ENCODE measurements around the gene GCG. TPM values are rescaled to one million over a fixed set of nuclear protein-coding genes. Genes with fewer than 3 reads are reported as not detected.

GCG gene
- total RNA-seq, 2 donors from 2014 or later, result 1.6 TPM; not detected in 1

DNA sequence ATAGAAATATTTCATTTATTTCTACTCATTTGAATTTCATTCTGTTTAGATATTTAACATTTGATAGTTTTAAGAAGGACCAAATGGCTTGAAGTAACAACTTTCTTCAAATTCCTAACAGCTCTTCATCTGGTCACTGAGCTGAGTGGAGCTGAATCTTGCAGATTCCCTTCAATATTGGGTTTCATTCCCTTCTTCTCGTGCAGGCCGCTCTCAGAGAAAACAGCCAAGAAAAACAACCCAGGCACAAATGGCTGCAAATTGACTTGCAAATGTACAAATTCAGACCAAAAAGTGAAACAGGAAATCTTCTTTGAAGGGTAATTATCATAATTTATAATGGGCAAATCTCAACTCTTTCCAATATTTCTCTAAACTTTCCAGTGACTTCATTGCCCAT, 30.3 kb upstream of the GCG start:
- intact Hi-C loops (cut with DNase I), result no loop called here
- no peaks in the 10 kb centered on the region for H3K4me1 ChIP-seq (replicated peaks)
- 80% methylated on average over 2 of the region's 2 CpGs for WGBS
- no peak for DNase-seq (ENCODE audit: low spot score)
- no peaks in the 10 kb centered on the region for H3K36me3 ChIP-seq
- no peaks in the 10 kb centered on the region for H3K27me3 ChIP-seq (replicated peaks; ENCODE audit: insufficient read depth)
- H3K27ac ChIP-seq, result no peak overlapping the region
- H3K9me3 ChIP-seq, result no peaks in the 10 kb centered on the region
- no peak for TF ChIP-seq POLR2A (IDR thresholded peaks at IDR 0.05)
- TF ChIP-seq POLR2AphosphoS5 (IDR thresholded peaks at IDR 0.05), result no peak
- no peak for TF ChIP-seq CTCF (IDR thresholded peaks at IDR 0.05)
- no peak overlapping the region for H3K4me3 ChIP-seq

DNA sequence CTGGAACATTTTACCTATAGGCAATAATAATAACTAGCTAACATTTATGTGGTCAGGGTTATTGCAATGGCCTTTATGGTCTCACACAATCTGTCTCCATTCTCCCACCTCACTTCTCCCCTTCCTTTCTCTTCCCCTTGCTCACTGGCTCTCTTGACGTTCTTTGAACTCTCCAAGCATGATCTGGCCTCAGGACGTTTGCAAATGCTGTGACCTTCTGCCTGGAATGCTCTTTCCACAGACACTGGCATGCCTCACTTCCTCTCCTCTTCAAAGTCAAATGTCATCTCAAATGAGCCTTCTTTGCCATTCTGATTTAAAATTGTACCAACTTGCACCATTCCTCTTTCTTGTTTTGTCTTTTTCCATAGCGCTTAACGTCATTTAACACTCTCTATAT, 25.3 kb upstream of the GCG start:
- 67% methylated on average over 4 of the region's 4 CpGs for WGBS
- Histone ChIP-seq H3K27ac (no peak overlapping the region), H3K27me3 (replicated peaks; ENCODE audit: insufficient read depth) (no peaks in the 10 kb centered on the region), H3K4me1 (replicated peaks) (no peaks in the 10 kb centered on the region), H3K36me3 (no peaks in the 10 kb centered on the region), H3K9me3 (no peaks in the 10 kb centered on the region), H3K4me3 (no peak overlapping the region)
- no peak for DNase-seq (ENCODE audit: low spot score)
- intact Hi-C loops (cut with DNase I), result no loop called here
- TF ChIP-seq CTCF (IDR thresholded peaks at IDR 0.05), result no peak
- no peak for TF ChIP-seq POLR2AphosphoS5 (IDR thresholded peaks at IDR 0.05)
- no peak for TF ChIP-seq POLR2A (IDR thresholded peaks at IDR 0.05)

- intact Hi-C loops (cut with DNase I), result no loop called here
- no peaks in the 10 kb centered on the region for H3K27me3 ChIP-seq (replicated peaks; ENCODE audit: insufficient read depth)
- no peaks in the 10 kb centered on the region for H3K9me3 ChIP-seq
- WGBS, result 22% methylated on average over 3 of the region's 3 CpGs
- no peaks in the 10 kb centered on the region for H3K4me1 ChIP-seq (replicated peaks)
- no peak overlapping the region for H3K27ac ChIP-seq
- no peak overlapping the region for H3K4me3 ChIP-seq
- no peak for DNase-seq (ENCODE audit: low spot score)
- no peaks in the 10 kb centered on the region for H3K36me3 ChIP-seq
- TF ChIP-seq CTCF (IDR thresholded peaks at IDR 0.05) (no peak), POLR2AphosphoS5 (IDR thresholded peaks at IDR 0.05) (no peak), POLR2A (IDR thresholded peaks at IDR 0.05) (no peak)
Measured at GRCh38 chr2:162175714-162176113, 23.7 kb upstream of the GCG start.

GRCh38 chr2:162174746-162175145, 22.7 kb upstream of the GCG start:
- Histone ChIP-seq H3K27ac (no peak overlapping the region), H3K4me1 (replicated peaks) (no peaks in the 10 kb centered on the region), H3K27me3 (replicated peaks; ENCODE audit: insufficient read depth) (no peaks in the 10 kb centered on the region), H3K9me3 (no peaks in the 10 kb centered on the region), H3K4me3 (no peak overlapping the region), H3K36me3 (no peaks in the 10 kb centered on the region)
- 87% methylated on average over 5 of the region's 5 CpGs for WGBS
- intact Hi-C loops (cut with DNase I), result no loop called here
- DNase-seq (ENCODE audit: low spot score), result no peak
- TF ChIP-seq POLR2AphosphoS5 (IDR thresholded peaks at IDR 0.05), result no peak
- no peak for TF ChIP-seq CTCF (IDR thresholded peaks at IDR 0.05)
- TF ChIP-seq POLR2A (IDR thresholded peaks at IDR 0.05), result no peak

DNA sequence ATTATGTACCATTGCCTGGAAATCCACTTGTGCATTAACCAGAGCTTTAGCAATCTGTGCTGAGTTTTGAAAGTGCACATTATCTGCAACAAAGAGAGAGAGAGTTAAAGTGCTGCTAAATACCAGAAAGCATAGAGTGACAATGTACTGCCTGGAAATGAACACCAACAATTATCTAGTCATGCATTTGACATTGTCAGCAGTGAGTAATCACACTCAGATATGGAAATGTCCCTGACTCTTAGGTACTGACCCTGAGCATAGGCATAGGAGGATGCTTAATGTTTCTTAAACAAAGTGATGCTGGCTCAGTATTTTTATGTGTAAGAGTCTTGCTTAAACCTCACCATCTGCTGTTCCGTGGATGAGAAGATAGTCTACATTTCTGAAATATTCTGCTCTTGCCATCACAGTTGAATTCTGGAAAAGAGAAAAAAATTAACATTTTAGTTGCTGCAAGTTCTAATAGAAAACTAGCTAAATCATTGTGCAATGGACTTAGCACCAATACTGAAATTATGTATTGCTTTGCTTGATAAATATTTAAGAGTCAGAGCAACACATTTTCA, 20.8 kb upstream of the GCG start:
- Histone ChIP-seq H3K27me3 (replicated peaks; ENCODE audit: insufficient read depth) (no peaks in the 10 kb centered on the region), H3K27ac (no peak overlapping the region), H3K4me1 (replicated peaks) (no peaks in the 10 kb centered on the region), H3K9me3 (no peaks in the 10 kb centered on the region), H3K36me3 (no peaks in the 10 kb centered on the region), H3K4me3 (no peak overlapping the region)
- WGBS, result 67% methylated on average over 1 of the region's 1 CpG
- intact Hi-C loops (cut with DNase I), result no loop called here
- DNase-seq (ENCODE audit: low spot score), result no peak
- TF ChIP-seq CTCF (IDR thresholded peaks at IDR 0.05) (no peak), POLR2A (IDR thresholded peaks at IDR 0.05) (no peak), POLR2AphosphoS5 (IDR thresholded peaks at IDR 0.05) (no peak)
